IMR-90 (cell line): ENCODE data around the gene LIPG. TPM values are rescaled to one million over a fixed set of nuclear protein-coding genes. Genes with fewer than 3 reads are reported as not detected.

Source experiments
- ATAC-seq: fragments of 200-7000 bp; cut with Tn5 transposase; 2 replicates; pipeline ENCODE4 v1.9.1; 2020; ENCODE audit warnings: low read depth, mild to moderate bottlenecking, moderate library complexity
- BruUV-seq: library from RNA; stranded (reverse); fragments of 400-500 nt; replicated peaks from 2 replicates; lab custom pipeline; 2021; lab: Mats Ljungman, UMichigan
- CTCF ChIA-PET: fragments of 300-600 bp; formaldehyde crosslinking; extraction: SDS; loops from one replicate; lab custom pipeline; 2021; ENCODE audit warnings: antibody characterized with exemption; lab: Yijun Ruan, JAX
- POLR2A ChIA-PET: fragments of 300-600 bp; sonication (Branson Sonifier 250); formaldehyde crosslinking; loops from one replicate; lab custom pipeline; 2022; ENCODE audit warnings: antibody characterized with exemption; ENCODE audit not compliant: unreplicated experiment; lab: Charles Lee
- DNase-seq: peaks from one replicate; pipeline ENCODE4 v3.0.0; 2013
- H2AFZ ChIP-seq: replicated peaks from 2 replicates; pipeline ENCODE3; 2013; ENCODE audit warnings: low read length, mild to moderate bottlenecking; ENCODE audit not compliant: poor library complexity
- H2AK5ac ChIP-seq: 2 replicates; pipeline ENCODE4 v1.6.1; 2013; ENCODE audit warnings: low read depth, low read length, inconsistent platforms
- H2AK9ac ChIP-seq: replicated peaks from 2 replicates; pipeline ENCODE3; 2013; ENCODE audit warnings: mild to moderate bottlenecking, low read depth, low read length, moderate library complexity; ENCODE audit not compliant: poor library complexity
- H2BK120ac ChIP-seq: 2 replicates; pipeline ENCODE4 v1.6.1; 2013; ENCODE audit warnings: low read depth, low read length, inconsistent platforms
- H2BK15ac ChIP-seq: 3 replicates; pipeline ENCODE4 v1.6.1; 2013; ENCODE audit warnings: low read depth, low read length, inconsistent platforms
- H2BK20ac ChIP-seq: 2 replicates; pipeline ENCODE4 v1.6.1; 2013; ENCODE audit warnings: low read depth, mild to moderate bottlenecking, inconsistent platforms, low read length, moderate library complexity
- H2BK5ac ChIP-seq: 2 replicates; pipeline ENCODE4 v1.6.1; 2013; ENCODE audit warnings: mild to moderate bottlenecking, low read depth, low read length, inconsistent platforms; ENCODE audit not compliant: poor library complexity, severe bottlenecking
- H3K14ac ChIP-seq: replicated peaks from 2 replicates; pipeline ENCODE4 v1.6.1; 2013; ENCODE audit warnings: low read depth, low read length, inconsistent platforms
- H3K18ac ChIP-seq: 2 replicates; pipeline ENCODE4 v1.6.1; 2013; ENCODE audit warnings: low read depth, low read length, control low read depth
- H3K23ac ChIP-seq: 2 replicates; pipeline ENCODE4 v1.6.1; 2013; ENCODE audit warnings: low read depth, low read length, inconsistent platforms
- H3K27ac ChIP-seq: 2 replicates; pipeline ENCODE4 v1.5.1; 2013; ENCODE audit warnings: mild to moderate bottlenecking, control low read depth, low read length; ENCODE audit not compliant: insufficient read depth
- H3K27me3 ChIP-seq: 2 replicates; pipeline ENCODE4 v1.6.1; 2013; ENCODE audit warnings: low read length; ENCODE audit not compliant: control insufficient read depth, insufficient read depth
- H3K36me3 ChIP-seq: 2 replicates; pipeline ENCODE4 v1.6.1; 2013; ENCODE audit warnings: low read length, mixed read lengths; ENCODE audit not compliant: control insufficient read depth, insufficient read depth
- H3K4ac ChIP-seq: 2 replicates; pipeline ENCODE4 v1.6.1; 2013; ENCODE audit warnings: low read depth, low read length, inconsistent platforms
- H3K4me1 ChIP-seq: 2 replicates; pipeline ENCODE4 v1.6.1; 2013; ENCODE audit warnings: low read length, mixed read lengths; ENCODE audit not compliant: control insufficient read depth, insufficient read depth
- H3K4me2 ChIP-seq: 2 replicates; pipeline ENCODE4 v1.6.1; 2013; ENCODE audit warnings: low read depth, mild to moderate bottlenecking, control low read depth, low read length, moderate library complexity
- H3K4me3 ChIP-seq: 2 replicates; pipeline ENCODE4 v1.5.1; 2013; ENCODE audit warnings: low read depth, mild to moderate bottlenecking, control low read depth, low read length, moderate library complexity; ENCODE audit not compliant: insufficient read depth
- H3K56ac ChIP-seq: 2 replicates; pipeline ENCODE4 v1.6.1; 2013; ENCODE audit warnings: low read length, inconsistent platforms; ENCODE audit not compliant: insufficient read depth; ENCODE audit errors: extremely low read depth
- H3K79me1 ChIP-seq, 2 experiments: 2 replicates each; pipeline ENCODE4 v1.6.1; 2013; ENCODE audit warnings: low read length in 2 of 2, inconsistent platforms in 1 of 2, low read depth in 1 of 2
- H3K9ac ChIP-seq: 2 replicates; pipeline ENCODE4 v1.6.1; 2013; ENCODE audit warnings: low read depth, low read length, control low read depth
- H3K9me1 ChIP-seq: 2 replicates; pipeline ENCODE4 v1.6.1; 2013; ENCODE audit warnings: low read length, inconsistent platforms; ENCODE audit not compliant: insufficient read depth
- H3K9me3 ChIP-seq: 2 replicates; pipeline ENCODE4 v1.6.1; 2013; ENCODE audit warnings: low read length; ENCODE audit not compliant: control insufficient read depth, insufficient read depth
- H4K20me1 ChIP-seq: 2 replicates; pipeline ENCODE4 v1.6.1; 2013; ENCODE audit warnings: low read length, inconsistent platforms; ENCODE audit not compliant: insufficient read depth
- H4K5ac ChIP-seq: 2 replicates; pipeline ENCODE4 v1.6.1; 2013; ENCODE audit warnings: mild to moderate bottlenecking, low read depth, low read length, control low read depth
- H4K8ac ChIP-seq, 2 experiments: 2 replicates each; pipeline ENCODE4 v1.6.1; 2013; ENCODE audit warnings: low read depth in 2 of 2, low read length in 2 of 2, control low read depth in 1 of 2, inconsistent platforms in 1 of 2
- H4K91ac ChIP-seq: 2 replicates; pipeline ENCODE4 v1.6.1; 2013; ENCODE audit warnings: low read depth, low read length, inconsistent platforms; ENCODE audit not compliant: insufficient read depth
- BHLHE40 ChIP-seq: fragments of 150-350 bp; IDR thresholded peaks from 2 replicates; pipeline ENCODE4 v1.6.1; 2016; ENCODE audit warnings: mild to moderate bottlenecking, low read depth, low read length
- CEBPB ChIP-seq: IDR thresholded peaks from 2 replicates; pipeline ENCODE4 v1.6.1; 2012; ENCODE audit warnings: low read depth, low read length, improper control_type of control experiment
- CHD1 ChIP-seq: IDR thresholded peaks from 2 replicates; pipeline ENCODE4 v1.6.1; 2012; ENCODE audit warnings: low read depth, low read length, improper control_type of control experiment
- CTCF ChIP-seq: conservative IDR thresholded peaks from 2 replicates; pipeline ENCODE4 v1.5.1; 2012; ENCODE audit warnings: mild to moderate bottlenecking, low read depth, low read length, improper control_type of control experiment
- ELK1 ChIP-seq: fragments of 150-350 bp; IDR thresholded peaks from 2 replicates; pipeline ENCODE4 v1.6.1; 2016; ENCODE audit warnings: low read depth, mild to moderate bottlenecking, low read length, moderate library complexity, borderline replicate concordance
- FOS ChIP-seq: fragments of 150-350 bp; IDR thresholded peaks from 2 replicates; pipeline ENCODE4 v1.6.1; 2016; ENCODE audit warnings: low read depth, low read length
- MAFK ChIP-seq: IDR thresholded peaks from 2 replicates; pipeline ENCODE4 v1.6.1; 2012; ENCODE audit warnings: low read depth, low read length, improper control_type of control experiment
- MAZ ChIP-seq: IDR thresholded peaks from 2 replicates; pipeline ENCODE4 v1.6.1; 2012; ENCODE audit warnings: low read depth, mild to moderate bottlenecking, low read length, improper control_type of control experiment, moderate library complexity, borderline replicate concordance
- MXI1 ChIP-seq: IDR thresholded peaks from 2 replicates; pipeline ENCODE4 v1.6.1; 2012; ENCODE audit warnings: low read depth, mild to moderate bottlenecking, low read length, moderate library complexity, borderline replicate concordance
- NFE2L2 ChIP-seq: fragments of 150-350 bp; IDR thresholded peaks from 2 replicates; pipeline ENCODE4 v1.6.1; 2016; ENCODE audit warnings: low read depth, mild to moderate bottlenecking, low read length
- POLR2A ChIP-seq: IDR thresholded peaks from 2 replicates; pipeline ENCODE4 v1.6.1; 2012; ENCODE audit warnings: mild to moderate bottlenecking, low read depth, low read length
- RAD21 ChIP-seq: IDR thresholded peaks from 2 replicates; pipeline ENCODE4 v1.6.1; 2012; ENCODE audit warnings: low read length, improper control_type of control experiment
- RCOR1 ChIP-seq: IDR thresholded peaks from 2 replicates; pipeline ENCODE4 v1.6.1; 2012; ENCODE audit warnings: mild to moderate bottlenecking, low read length, improper control_type of control experiment; ENCODE audit not compliant: insufficient replicate concordance
- SMC3 ChIP-seq: fragments of 150-350 bp; IDR thresholded peaks from 2 replicates; pipeline ENCODE4 v1.6.1; 2016; ENCODE audit warnings: low read depth, mild to moderate bottlenecking, antibody characterized with exemption, low read length, moderate library complexity
- WGBS, 2 experiments: methylation state at CpG; one replicate each; pipeline versions ENCODE4 v1.1.5 to v1.1.7; 2013; ENCODE audit warnings: missing lambda C conversion rate in 2 of 2; ENCODE audit not compliant: insufficient read length in 1 of 2; ENCODE audit errors: extremely low coverage in 2 of 2; 5-methylcytosine and 5-hydroxymethylcytosine counted together
- dilution Hi-C: fragments of 300-500 bp; cut with HindIII; formaldehyde crosslinking; loops from one replicate; pipeline ENCODE4 v1.14.3; 2018; ENCODE audit warnings: low sequenced_read_pairs; ENCODE audit not compliant: unreplicated experiment
- in situ Hi-C: fragments of 300-500 bp; cut with MboI; formaldehyde crosslinking; loops from 3 replicates; pipeline ENCODE4 v1.14.3; 2019; ENCODE audit warnings: low sequenced_read_pairs, inconsistent platforms, mixed read lengths
- intact Hi-C: fragments of 100-400 bp; cut with micrococcal nuclease; formaldehyde crosslinking; loops from 2 replicates; pipeline ENCODE4 v1.10.0; 2022
- polyA plus RNA-seq, 3 experiments: library from polyadenylated mRNA; depleted of rRNA; stranded (reverse); fragments of >200 nt; gene quantifications; 2 replicates each; pipeline ENCODE4 v1.2.3, GENCODE V29; 2012; ENCODE audit warnings: low replicate concordance in 1 of 3
- total RNA-seq: library from RNA; depleted of rRNA; stranded (reverse); fragments of >200 nt; gene quantifications from 2 replicates; pipeline ENCODE4 v1.2.3, GENCODE V29; 2012

The LIPG gene
- total and polyA plus RNA-seq, 2 of the 4 experiments (the other 2 are of a cell fraction) = under 0.01 to 0.14 TPM

GRCh38 chr18:49573835-49574234, 12.0 kb downstream of the LIPG start:
- in situ Hi-C loops = no loop called here
- H3K18ac ChIP-seq = no peak overlapping the region
- CTCF ChIA-PET = no interaction called here

More at GRCh38 chr18:49573835-49574234, 12.0 kb downstream of the LIPG start:
- Histone ChIP-seq H2AK5ac (no peak overlapping the region), H2BK5ac (no peak overlapping the region), H3K36me3 (no peaks in the 10 kb centered on the region), H3K27ac (no peak overlapping the region), H4K5ac (no peak overlapping the region), H3K4me3 (no peak overlapping the region), H3K23ac (no peak overlapping the region), H3K79me1 (no peaks in the 10 kb centered on the region), H3K4me1 (no peaks in the 10 kb centered on the region), H2BK15ac (no peak overlapping the region), H3K56ac (no peak overlapping the region), H2BK120ac (no peak overlapping the region), H3K9me1 (no peaks in the 10 kb centered on the region), H3K27me3 (peaks cover 15% of the 10 kb centered on the region), H3K4me2 (no peak overlapping the region), H4K91ac (no peak overlapping the region), H2AK9ac (no peak overlapping the region), H2BK20ac (no peak overlapping the region), H4K20me1 (no peaks in the 10 kb centered on the region), H4K8ac (no peak overlapping the region), H3K9me3 (no peaks in the 10 kb centered on the region), H3K4ac (no peak overlapping the region), H3K9ac (no peak overlapping the region), H2AFZ (no peak overlapping the region), H3K14ac (no peak overlapping the region)
- intact Hi-C loops (no loop called here), dilution Hi-C loops (no loop called here)
- no peak for DNase-seq
- no CpG with 5 or more reads among the region's 2 CpGs for WGBS, 2 experiments
- no peak for ATAC-seq
- TF ChIP-seq NFE2L2 (no peak), BHLHE40 (no peak), MXI1 (no peak), CHD1 (no peak), RCOR1 (no peak), ELK1 (no peak), MAZ (no peak), FOS (no peak), CEBPB (no peak), POLR2A (no peak), RAD21 (no peak), SMC3 (no peak), CTCF (no peak), MAFK (no peak)
- no TSS peak for BruUV-seq
- POLR2A ChIA-PET = interaction anchor here (0.7 kb wide), 1 partner anchor 13 kb away, joined by 10 read pairs; no protein-coding TSS in a partner anchor
